ENCODE measurements around the gene GNAQ. TPM values are rescaled to one million over a fixed set of nuclear protein-coding genes. Genes with fewer than 3 reads are reported as not detected.

Gene GNAQ
- total and polyA plus RNA-seq, 2 donors from 2014 or later = 16.2 to 83.4 TPM

DNA sequence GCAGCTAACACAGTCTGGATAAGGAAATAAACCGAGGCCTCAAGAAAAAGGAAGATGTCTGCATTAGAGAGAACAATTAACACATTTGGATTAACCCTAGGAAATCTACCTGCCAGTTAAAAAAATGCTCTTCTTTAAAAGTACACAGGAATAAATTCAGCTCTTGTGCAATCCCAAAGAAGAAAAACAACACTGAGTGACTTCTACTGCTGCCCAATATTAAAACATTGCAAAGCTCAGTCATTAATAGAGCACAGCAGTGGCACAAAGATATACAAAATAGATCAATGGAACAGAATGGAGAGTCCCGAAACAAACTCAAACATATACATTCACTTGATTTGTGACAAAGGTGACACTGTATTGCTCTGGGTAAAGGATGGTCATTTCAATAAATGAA is 119.7 kb downstream of the GNAQ start:
- Histone ChIP-seq H3K27me3 (ENCODE audit: control insufficient read depth, insufficient read depth, low read length) (no peaks in the 10 kb centered on the region), H3K9ac (ENCODE audit: low read length in 3 of 3) (no peak overlapping the region), H3K4me1 (ENCODE audit: control insufficient read depth in 2 of 3, insufficient read depth in 2 of 3, low read depth in 1 of 3, low read length in 3 of 3) (peaks cover 0 to 2% (median 0%) of the 10 kb centered on the region in 3 donors), H3K36me3 (ENCODE audit: control insufficient read depth in 2 of 3, insufficient read depth in 3 of 3, low read length in 3 of 3) (peaks cover 0 to 3% (median 2%) of the 10 kb centered on the region in 3 donors), H3K27ac (ENCODE audit: low read depth in 2 of 2, low read length in 2 of 2) (no peak overlapping the region), H3K4me3 (ENCODE audit: low read length in 3 of 3) (no peak overlapping the region), H3K9me3 (ENCODE audit: control insufficient read depth in 2 of 3, insufficient read depth in 1 of 3, low read length in 3 of 3) (no peaks in the 10 kb centered on the region)
- DNase-seq = no peak
- TF ChIP-seq, protein P1, sequence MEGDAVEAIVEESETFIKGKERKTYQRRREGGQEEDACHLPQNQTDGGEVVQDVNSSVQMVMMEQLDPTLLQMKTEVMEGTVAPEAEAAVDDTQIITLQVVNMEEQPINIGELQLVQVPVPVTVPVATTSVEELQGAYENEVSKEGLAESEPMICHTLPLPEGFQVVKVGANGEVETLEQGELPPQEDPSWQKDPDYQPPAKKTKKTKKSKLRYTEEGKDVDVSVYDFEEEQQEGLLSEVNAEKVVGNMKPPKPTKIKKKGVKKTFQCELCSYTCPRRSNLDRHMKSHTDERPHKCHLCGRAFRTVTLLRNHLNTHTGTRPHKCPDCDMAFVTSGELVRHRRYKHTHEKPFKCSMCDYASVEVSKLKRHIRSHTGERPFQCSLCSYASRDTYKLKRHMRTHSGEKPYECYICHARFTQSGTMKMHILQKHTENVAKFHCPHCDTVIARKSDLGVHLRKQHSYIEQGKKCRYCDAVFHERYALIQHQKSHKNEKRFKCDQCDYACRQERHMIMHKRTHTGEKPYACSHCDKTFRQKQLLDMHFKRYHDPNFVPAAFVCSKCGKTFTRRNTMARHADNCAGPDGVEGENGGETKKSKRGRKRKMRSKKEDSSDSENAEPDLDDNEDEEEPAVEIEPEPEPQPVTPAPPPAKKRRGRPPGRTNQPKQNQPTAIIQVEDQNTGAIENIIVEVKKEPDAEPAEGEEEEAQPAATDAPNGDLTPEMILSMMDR (IDR thresholded peaks at IDR 0.05; ENCODE audit: borderline replicate concordance, extremely low read depth, insufficient read depth) = no peak
- intact Hi-C loops (cut with DNase I) = no loop called here
- no peak for FAIRE-seq

DNA sequence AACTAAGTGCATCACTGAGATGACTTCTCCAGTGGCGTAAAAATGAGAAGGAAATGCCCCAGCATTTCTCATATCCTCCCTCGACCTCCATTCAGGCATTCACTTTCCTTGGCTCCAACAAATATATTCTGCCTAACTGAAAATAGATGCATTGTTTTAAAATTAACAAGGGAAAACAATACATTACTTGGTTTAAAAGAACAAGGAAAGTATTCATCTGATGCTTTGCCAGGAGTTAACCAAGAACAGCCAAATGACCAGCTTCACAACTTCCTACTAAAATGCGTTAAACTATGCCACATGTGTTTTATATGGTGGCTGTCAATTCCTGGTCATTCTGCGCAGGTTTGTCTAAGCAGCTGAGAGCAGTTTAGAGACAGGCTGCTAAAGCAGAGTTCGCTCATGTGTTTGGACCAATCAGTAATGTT is 121.4 kb downstream of the GNAQ start:
- no peak for FAIRE-seq
- Histone ChIP-seq H3K36me3 (ENCODE audit: control insufficient read depth in 2 of 3, insufficient read depth in 3 of 3, low read length in 3 of 3) (peaks cover 0 to 3% (median 2%) of the 10 kb centered on the region in 3 donors), H3K9ac (ENCODE audit: low read length in 3 of 3) (no peak overlapping the region), H3K9me3 (ENCODE audit: control insufficient read depth in 2 of 3, insufficient read depth in 1 of 3, low read length in 3 of 3) (no peaks in the 10 kb centered on the region), H3K27me3 (ENCODE audit: control insufficient read depth, insufficient read depth, low read length) (no peaks in the 10 kb centered on the region), H3K4me1 (ENCODE audit: control insufficient read depth in 2 of 3, insufficient read depth in 2 of 3, low read depth in 1 of 3, low read length in 3 of 3) (peaks cover 0 to 2% (median 0%) of the 10 kb centered on the region in 3 donors), H3K27ac (ENCODE audit: low read depth in 2 of 2, low read length in 2 of 2) (no peak overlapping the region), H3K4me3 (ENCODE audit: low read length in 3 of 3) (no peak overlapping the region)
- intact Hi-C loops (cut with DNase I) = no loop called here
- DNase-seq = no peak
- TF ChIP-seq, protein P1 (IDR thresholded peaks at IDR 0.05; ENCODE audit: borderline replicate concordance, extremely low read depth, insufficient read depth) = no peak

- Histone ChIP-seq H3K27me3 (ENCODE audit: control insufficient read depth, insufficient read depth, low read length) (no peaks in the 10 kb centered on the region), H3K36me3 (ENCODE audit: control insufficient read depth in 2 of 3, insufficient read depth in 3 of 3, low read length in 3 of 3) (peaks cover 0 to 3% (median 2%) of the 10 kb centered on the region in 3 donors), H3K27ac (ENCODE audit: low read depth in 2 of 2, low read length in 2 of 2) (no peak overlapping the region), H3K9ac (ENCODE audit: low read length in 3 of 3) (no peak overlapping the region), H3K9me3 (ENCODE audit: control insufficient read depth in 2 of 3, insufficient read depth in 1 of 3, low read length in 3 of 3) (no peaks in the 10 kb centered on the region), H3K4me1 (ENCODE audit: control insufficient read depth in 2 of 3, insufficient read depth in 2 of 3, low read depth in 1 of 3, low read length in 3 of 3) (peaks cover 0 to 2% (median 0%) of the 10 kb centered on the region in 3 donors), H3K4me3 (ENCODE audit: low read length in 3 of 3) (no peak overlapping the region)
- intact Hi-C loops (cut with DNase I) = no loop called here
- FAIRE-seq (no peak), DNase-seq (no peak)
- TF ChIP-seq, protein P1 (IDR thresholded peaks at IDR 0.05; ENCODE audit: borderline replicate concordance, extremely low read depth, insufficient read depth) = no peak
Measured at GRCh38 chr9:77909306-77909705, 122.3 kb downstream of the GNAQ start.

DNA sequence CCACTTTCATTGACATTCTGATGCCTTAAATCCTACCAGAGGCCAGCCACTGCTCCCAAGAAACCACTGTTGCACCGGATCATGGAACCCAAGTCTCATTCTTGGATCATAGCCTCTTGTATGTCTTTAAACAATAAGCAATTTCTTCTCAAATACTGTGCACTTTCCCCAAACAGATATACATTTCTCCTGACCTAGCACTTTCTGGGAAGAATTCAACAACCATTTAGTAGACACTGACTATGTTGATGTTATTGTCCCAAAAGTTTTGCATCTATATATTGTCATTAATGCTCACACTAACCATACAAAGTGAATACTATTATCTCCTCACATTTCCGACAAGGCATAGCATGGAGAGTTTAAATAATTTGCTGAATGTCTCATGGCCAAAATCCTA is 123.3 kb downstream of the GNAQ start:
- H3K9ac ChIP-seq (ENCODE audit: low read length in 3 of 3) = no peak overlapping the region

More for the DNA sequence above, 123.3 kb downstream of the GNAQ start:
- Histone ChIP-seq H3K9me3 (ENCODE audit: control insufficient read depth in 2 of 3, insufficient read depth in 1 of 3, low read length in 3 of 3) (no peaks in the 10 kb centered on the region), H3K27me3 (ENCODE audit: control insufficient read depth, insufficient read depth, low read length) (no peaks in the 10 kb centered on the region), H3K4me3 (ENCODE audit: low read length in 3 of 3) (no peak overlapping the region), H3K4me1 (ENCODE audit: control insufficient read depth in 2 of 3, insufficient read depth in 2 of 3, low read depth in 1 of 3, low read length in 3 of 3) (peaks cover 0 to 2% (median 0%) of the 10 kb centered on the region in 3 donors), H3K36me3 (ENCODE audit: control insufficient read depth in 2 of 3, insufficient read depth in 3 of 3, low read length in 3 of 3) (peaks cover 0 to 2% (median 0%) of the 10 kb centered on the region in 3 donors), H3K27ac (ENCODE audit: low read depth in 2 of 2, low read length in 2 of 2) (no peak overlapping the region)
- DNase-seq (no peak), FAIRE-seq (no peak)
- intact Hi-C loops (cut with DNase I) = no loop called here
- TF ChIP-seq, protein P1 (IDR thresholded peaks at IDR 0.05; ENCODE audit: borderline replicate concordance, extremely low read depth, insufficient read depth) = no peak
